ENCODE measurements around the gene VTI1A.
"Not testable (repeated sequence)": the region's sequence is repeated elsewhere in the genome, so short reads cannot be mapped to it uniquely, and the experiment has no call there.

Gene VTI1A

DNA sequence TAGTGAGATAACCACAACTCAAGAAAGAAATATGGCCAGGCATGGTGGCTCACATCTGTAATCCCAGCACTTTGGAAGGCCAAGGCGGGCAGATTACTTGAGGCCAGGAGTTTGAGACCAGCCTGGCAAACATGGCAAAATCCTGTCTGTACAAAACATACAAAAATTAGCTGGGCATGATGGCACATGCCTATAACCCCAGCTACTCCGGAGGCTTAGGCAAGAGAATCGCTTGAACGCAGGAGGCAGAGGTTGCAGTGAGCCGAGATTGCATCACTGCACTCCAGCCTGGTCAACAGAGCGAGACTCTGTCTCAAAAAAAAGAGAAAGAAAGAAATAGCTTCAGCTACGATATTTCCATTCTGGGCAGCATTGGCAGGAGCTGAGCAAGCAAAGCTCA is 143.8 kb downstream of the VTI1A start:
- not testable (repeated sequence) for DNase-seq

DNA sequence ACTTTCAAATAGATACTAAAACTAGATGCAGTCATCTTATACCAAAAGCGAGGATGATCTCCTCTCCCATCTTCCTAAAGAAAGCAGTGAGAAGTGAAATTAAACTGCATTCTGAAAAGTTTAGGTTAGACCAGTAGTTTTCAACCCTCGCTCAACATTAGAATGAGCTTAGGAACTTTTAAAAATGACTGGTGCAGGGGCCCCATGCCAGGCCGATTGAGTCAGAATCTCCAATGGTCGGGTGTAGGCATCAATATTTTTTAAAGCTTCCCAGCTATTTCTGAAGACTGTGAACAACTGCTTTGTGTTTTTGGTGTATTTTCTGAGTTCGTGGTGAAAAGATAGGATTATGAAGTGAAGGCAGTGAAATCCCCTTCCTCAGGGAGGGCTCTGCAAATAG is 146.0 kb downstream of the VTI1A start:
- DNase-seq: no peak

DNA sequence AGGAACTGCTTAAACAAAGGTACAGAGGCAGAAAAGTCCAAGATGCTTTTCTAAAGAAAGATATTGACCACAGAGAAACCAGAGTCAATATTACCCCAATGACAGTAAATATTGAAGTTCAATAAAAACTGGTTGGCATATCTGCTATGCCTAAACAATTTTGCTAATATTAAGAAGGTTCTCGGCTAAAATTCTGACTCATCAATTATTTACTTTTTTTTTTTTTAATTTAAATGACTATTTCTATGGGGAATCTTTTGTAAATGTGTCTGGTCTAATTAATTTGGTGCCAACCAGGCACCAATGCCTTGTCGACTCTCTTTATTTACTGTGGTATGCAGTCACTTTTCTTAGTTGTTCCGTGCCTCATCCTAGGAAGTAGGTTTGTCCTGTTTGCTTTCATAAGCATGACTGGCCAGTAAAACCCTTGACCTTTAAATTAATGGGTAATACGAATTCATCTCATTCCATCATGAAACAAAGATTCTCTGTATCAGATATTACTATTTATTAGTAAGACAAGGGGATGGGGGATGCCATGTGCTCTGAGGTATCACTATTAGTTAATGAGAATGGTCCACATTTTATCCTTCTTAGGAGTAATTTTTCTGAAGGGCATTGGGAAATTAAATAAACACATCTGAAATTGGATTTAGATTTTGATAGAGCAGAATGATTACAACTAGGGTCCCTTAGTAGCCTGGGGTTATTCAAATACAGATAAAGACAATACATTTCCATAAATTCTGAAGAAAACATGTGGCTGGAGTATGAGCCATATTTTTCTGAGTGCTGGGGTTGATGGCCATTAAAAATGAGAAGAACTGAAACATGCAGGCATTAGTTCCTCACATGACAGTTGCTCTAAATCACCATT is 154.4 kb downstream of the VTI1A start:
- DNase-seq: no peak

- DNase-seq: no peak
Observed at GRCh38 chr10:112603062-112603461, 156.0 kb downstream of the VTI1A start.

- no peak for DNase-seq
Observed at GRCh38 chr10:112605063-112605462, 158.0 kb downstream of the VTI1A start.

DNA sequence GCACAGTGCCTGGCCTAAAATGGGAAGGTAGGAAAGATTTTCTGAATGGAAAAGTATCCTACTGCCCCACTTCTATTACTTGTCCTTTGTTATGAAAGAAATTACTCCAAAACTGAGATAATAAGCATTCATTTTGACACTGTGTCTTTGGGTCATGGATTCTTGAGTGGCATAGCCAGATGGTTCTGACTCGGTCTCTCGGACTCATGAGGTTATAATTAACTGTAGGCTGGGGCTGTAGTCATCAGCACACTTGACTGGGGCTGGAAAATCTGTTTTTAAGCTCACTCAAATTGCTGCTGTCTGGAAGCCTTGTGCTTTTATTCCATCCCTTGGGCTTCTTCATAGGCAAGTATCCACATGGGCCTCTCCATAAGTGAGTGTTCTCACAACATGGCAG is 160.5 kb downstream of the VTI1A start:
- no peak for DNase-seq

- no peak for DNase-seq
Observed at GRCh38 chr10:112613620-112614019, 166.6 kb downstream of the VTI1A start.

GRCh38 chr10:112614072-112614471 is 167.1 kb downstream of the VTI1A start:
- no peak for DNase-seq

DNA sequence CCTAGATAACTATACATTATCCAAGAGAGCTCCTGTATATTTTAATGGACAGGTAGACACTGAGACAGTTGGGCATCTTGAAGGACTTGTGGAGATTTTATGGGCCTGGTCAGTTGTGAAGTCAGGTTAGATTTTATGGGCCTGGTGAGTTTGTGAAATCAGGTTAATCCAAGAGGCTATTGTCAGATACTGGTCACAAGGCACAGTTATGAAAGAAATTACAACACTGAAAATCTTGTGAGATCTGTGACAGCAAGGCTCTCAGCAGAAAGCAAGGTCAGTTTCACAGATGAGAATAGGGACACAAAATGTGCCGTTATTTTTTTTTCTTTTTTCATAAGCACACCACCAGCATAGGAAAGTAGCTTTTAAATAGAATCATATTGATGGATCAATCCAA is 167.6 kb downstream of the VTI1A start:
- DNase-seq: no peak

DNA sequence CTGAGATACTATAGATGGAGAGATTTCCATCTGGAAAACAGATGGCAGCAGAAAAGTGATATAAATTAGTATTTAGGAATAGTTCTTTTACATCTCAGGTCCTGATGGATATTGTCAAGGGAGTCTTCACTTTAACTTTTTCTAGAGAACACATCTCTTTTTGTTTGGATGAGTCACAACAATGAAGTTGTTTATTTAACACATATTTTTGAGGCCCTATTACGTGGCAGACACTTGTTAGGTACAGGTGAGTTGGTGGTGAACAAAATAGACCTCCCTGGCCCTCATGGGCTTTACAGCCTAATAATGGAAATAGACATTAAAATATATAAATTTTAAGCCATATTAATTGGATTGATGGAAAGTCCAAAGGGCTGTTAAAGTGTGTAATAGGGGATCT is 168.3 kb downstream of the VTI1A start:
- no peak for DNase-seq

DNA sequence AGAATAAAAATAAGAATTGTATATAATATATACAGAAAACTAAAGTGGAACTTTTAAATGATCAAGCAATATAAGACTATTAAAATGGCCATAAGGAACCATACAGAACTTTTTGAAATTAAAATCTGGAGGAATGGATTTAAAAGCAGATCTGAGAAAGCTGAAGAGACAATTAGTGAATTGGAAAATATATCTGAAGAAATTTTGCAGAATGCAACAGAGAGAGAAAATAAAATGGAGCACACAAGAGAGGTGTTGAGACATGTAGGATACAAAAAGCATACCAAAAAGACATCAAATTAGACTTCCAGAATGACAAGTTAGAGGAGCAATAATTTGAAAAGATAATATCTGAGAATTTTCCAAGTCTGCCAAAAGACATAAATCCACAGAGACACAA is 169.6 kb downstream of the VTI1A start:
- DNase-seq: no peak

GRCh38 chr10:112618814-112619213 is 171.8 kb downstream of the VTI1A start:
- no peak for DNase-seq

GRCh38 chr10:112619556-112619955 is 172.5 kb downstream of the VTI1A start:
- no peak for DNase-seq

DNA sequence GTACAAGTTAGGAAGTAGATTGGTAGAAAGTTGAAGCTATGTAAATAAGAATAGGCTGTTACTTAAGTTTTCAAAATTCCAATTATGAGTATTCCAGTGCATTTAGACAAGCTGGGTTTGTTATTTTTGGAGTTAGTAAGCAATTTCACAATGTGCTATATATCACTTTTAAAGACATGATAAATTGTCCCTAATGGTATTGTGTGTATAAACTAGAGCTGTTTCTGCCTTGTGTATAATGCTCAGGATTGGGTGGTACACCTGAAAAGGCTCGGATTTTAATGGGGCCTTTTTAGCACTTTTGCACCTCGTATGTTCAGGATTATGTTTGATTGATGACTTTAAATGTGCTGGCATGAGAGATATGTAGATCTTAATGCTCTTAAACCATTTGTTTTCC is 175.8 kb downstream of the VTI1A start:
- no peak for DNase-seq

DNA sequence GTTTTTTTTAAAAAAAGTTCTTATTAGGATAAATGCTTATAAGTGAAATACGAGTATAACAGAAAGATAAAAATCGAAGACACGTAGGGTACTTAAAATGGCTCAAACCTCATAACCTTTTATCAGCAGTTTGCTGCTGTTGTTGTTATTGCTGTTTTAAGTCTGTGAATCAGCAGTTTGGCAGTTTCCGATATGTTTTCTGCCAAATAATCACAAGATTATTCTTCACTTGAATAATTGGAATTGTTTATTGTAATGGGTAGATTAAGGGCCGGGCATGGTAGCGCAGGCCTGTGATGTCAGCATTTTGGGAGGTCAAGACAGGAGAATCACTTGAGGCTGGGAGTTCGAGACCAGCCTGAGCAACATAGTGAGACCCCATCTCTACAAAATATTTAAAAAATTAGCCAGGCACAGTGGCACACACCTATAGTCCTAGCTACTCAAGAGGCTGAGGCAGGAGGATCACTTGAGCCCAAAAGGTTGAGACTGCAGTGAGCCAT is 177.6 kb downstream of the VTI1A start:
- no peak for DNase-seq

DNA sequence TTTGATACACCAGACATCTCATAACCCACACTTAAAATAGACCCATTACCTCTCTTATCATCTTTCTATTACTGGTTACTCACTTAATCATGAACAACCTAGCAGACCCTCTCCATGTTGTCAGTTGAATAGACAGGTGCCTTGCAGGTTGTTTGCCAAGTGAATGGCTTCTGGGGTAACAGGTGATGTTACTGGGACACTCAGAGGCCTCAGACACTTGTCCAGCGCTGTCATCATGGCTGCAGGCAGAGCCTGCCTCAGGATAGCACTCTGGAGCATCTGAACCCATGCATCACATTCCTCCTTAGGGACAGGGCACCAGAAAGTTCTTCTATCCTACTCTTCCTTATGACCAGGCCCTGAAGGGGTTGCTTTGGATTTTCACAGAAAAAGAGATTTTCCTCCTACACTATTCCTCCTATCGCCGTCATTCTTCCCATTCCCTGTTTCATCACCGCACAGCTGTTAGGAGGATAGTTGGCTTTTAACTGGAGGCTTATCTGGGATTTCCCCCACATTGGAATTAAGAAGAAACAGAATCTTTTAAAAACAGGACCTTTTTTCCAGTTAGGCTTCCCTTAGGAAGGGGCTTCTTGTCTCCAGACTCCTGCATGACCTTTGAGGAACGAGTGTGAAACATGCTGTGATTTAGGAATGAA is 182.1 kb downstream of the VTI1A start:
- no peak for DNase-seq

DNA sequence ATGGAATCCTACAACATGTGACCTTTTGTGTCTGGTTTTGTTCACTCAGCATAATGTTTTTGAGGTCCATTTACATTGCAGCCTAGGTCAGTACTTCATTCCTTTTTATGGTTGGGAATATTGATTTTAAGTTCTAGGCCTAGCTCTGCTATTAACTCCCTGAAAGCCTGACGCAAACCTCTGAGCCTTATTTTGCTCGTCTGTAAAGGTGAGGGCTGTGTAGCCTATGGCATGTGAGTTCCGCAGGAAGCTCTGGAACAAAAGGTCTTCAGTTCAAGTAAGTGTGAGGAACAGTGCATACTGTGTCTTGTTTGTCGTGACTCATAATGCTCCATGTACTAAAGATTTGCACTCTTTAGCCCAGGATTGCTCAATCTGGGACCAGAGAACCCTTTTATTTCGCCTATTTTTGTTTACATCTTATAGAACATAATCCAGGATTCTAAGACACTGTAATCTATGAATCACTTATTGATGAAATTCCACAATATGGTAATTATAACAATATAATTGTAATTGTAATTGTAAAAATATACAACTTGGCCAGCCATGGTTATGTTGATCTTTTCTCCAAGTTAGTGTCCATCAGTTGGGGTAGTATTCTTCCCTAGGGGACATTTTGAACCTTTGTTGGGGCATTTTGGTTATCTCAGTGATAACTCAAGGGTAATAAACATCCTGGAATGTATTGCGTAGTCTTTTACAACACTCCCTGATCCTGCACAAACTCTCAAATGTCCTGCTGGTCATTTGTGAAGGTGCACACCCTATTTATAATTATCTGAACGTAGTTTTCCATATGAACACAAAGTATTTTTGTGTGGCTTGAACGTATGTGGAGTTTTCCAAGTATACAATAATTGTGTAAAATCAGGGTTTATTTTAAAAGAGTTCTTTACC is 184.7 kb downstream of the VTI1A start:
- no peak for DNase-seq

GRCh38 chr10:112634096-112634830 is 187.2 kb downstream of the VTI1A start:
- DNase-seq: no peak

- no peak for DNase-seq
Observed at GRCh38 chr10:112637901-112638300, 190.9 kb downstream of the VTI1A start.

DNA sequence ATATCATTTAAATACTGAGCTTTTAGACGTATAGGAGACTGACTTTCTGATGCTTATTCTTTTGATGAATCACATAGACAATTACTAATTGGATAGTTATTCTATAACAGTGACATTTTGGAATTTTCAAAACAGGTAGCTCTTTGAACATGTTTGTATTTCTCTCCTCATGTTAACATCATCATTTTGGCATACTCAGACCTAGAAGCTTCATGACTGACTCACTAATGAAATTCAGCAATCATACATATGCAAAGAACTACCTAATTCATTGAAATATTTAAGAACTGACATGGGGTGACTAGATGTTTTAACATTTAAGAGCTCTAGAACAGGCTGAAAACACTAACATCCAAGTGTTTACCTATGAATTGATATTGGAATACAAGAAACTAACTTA is 192.3 kb downstream of the VTI1A start:
- DNase-seq: no peak

- DNase-seq: no peak
Observed at GRCh38 chr10:112640638-112641037, 193.6 kb downstream of the VTI1A start.

DNA sequence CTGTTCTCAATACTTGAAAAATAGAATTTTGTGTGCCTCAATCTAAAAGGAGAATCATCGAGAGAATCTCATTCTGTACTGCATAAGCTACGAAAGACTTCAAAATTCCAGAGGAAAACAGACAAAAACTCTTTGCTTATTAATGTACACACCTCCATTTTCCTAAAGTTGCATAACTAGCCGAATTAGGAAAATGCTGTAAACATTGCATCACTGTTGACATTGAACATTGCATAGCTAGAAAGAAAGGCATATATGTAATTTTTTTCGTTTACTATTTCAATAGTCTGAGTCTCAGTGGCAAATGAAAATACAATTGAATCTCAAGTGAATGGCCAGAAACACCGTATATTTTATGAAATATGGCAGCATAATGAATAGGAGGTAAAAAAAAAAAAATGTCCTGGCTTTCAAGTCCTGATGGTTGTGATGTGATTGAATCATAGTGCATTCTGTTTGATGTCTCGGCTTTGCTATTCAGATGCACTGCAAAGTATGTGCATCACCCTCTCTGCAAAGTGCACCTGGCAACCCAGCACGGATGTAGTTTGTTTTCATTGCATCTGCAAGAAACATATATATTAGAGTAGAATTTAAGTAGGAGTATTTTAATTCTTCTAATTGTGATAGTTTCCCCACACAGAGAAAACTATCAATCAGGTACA is 196.7 kb downstream of the VTI1A start:
- DNase-seq: no peak
